ENCODE results near the gene PTPRB. TPM values are rescaled to one million over a fixed set of nuclear protein-coding genes. Genes with fewer than 3 reads are reported as not detected.
A peak's percentile ranks its signal among the peaks of the same experiment; 100 is the strongest.

The PTPRB gene
- total RNA-seq, 4 donors from 2014 or later = 2.0 to 15.9 (median 8.0) TPM

- Histone ChIP-seq H3K27ac (no peak overlapping the region), H3K9me3 (no peaks in the 10 kb centered on the region), H3K4me1 (peaks cover 13% of the 10 kb centered on the region), H3K4me3 (no peak overlapping the region), H3K36me3 (no peaks in the 10 kb centered on the region), H3K27me3 (no peaks in the 10 kb centered on the region)
- WGBS = 45% methylated on average over 2 of the region's 2 CpGs
- TF ChIP-seq POLR2A (IDR thresholded peaks at IDR 0.05) (no peak), POLR2AphosphoS5 (IDR thresholded peaks at IDR 0.05) (no peak)
- DNase-seq (ENCODE audit: low spot score in 2 of 2) = no peak
Observed at GRCh38 chr12:70648831-70649230, 11.6 kb upstream of the PTPRB start.

- no peak overlapping the region for H3K4me3 ChIP-seq
- 80% methylated on average over 2 of the region's 2 CpGs for WGBS
- H3K4me1 ChIP-seq = peaks cover 13% of the 10 kb centered on the region
- no peaks in the 10 kb centered on the region for H3K9me3 ChIP-seq
- TF ChIP-seq CTCF (IDR thresholded peaks at IDR 0.05) (no peak), POLR2AphosphoS5 (IDR thresholded peaks at IDR 0.05) (no peak), EP300 (IDR thresholded peaks at IDR 0.05) (no peak), POLR2A (IDR thresholded peaks at IDR 0.05) (no peak)
- no peak for DNase-seq (ENCODE audit: low spot score in 2 of 2)
- no peaks in the 10 kb centered on the region for H3K36me3 ChIP-seq
- no peak overlapping the region for H3K27ac ChIP-seq
- no peaks in the 10 kb centered on the region for H3K27me3 ChIP-seq
Observed at GRCh38 chr12:70648191-70648590, 11.0 kb upstream of the PTPRB start.

GRCh38 chr12:70646850-70647249, 9.6 kb upstream of the PTPRB start:
- no peaks in the 10 kb centered on the region for H3K36me3 ChIP-seq
- TF ChIP-seq POLR2A (IDR thresholded peaks at IDR 0.05) (no peak), CTCF (IDR thresholded peaks at IDR 0.05) (no peak), EP300 (IDR thresholded peaks at IDR 0.05) (no peak), POLR2AphosphoS5 (IDR thresholded peaks at IDR 0.05) (no peak)
- no peaks in the 10 kb centered on the region for H3K27me3 ChIP-seq
- DNase-seq (ENCODE audit: low spot score in 2 of 2) = no peak
- no peaks in the 10 kb centered on the region for H3K9me3 ChIP-seq
- no peak overlapping the region for H3K27ac ChIP-seq
- peaks cover 13% of the 10 kb centered on the region for H3K4me1 ChIP-seq
- no peak overlapping the region for H3K4me3 ChIP-seq
- WGBS = 81% methylated on average over 1 of the region's 1 CpG

- WGBS = 20% methylated on average over 10 of the region's 10 CpGs
- peak in 1 of 2 donors; percentile 68 for DNase-seq (ENCODE audit: low spot score in 2 of 2)
- Histone ChIP-seq H3K4me3 (no peak overlapping the region), H3K36me3 (no peaks in the 10 kb centered on the region), H3K27ac (no peak overlapping the region), H3K4me1 (peaks cover 13% of the 10 kb centered on the region), H3K9me3 (no peaks in the 10 kb centered on the region), H3K27me3 (no peaks in the 10 kb centered on the region)
- TF ChIP-seq POLR2A (IDR thresholded peaks at IDR 0.05) = no peak
- TF ChIP-seq CTCF (IDR thresholded peaks at IDR 0.05) = no peak
- peak in 1 of 3 donors; percentile 36 for TF ChIP-seq POLR2AphosphoS5 (IDR thresholded peaks at IDR 0.05)
- no peak for TF ChIP-seq EP300 (IDR thresholded peaks at IDR 0.05)
Observed at GRCh38 chr12:70645494-70646317, 8.5 kb upstream of the PTPRB start.

DNA sequence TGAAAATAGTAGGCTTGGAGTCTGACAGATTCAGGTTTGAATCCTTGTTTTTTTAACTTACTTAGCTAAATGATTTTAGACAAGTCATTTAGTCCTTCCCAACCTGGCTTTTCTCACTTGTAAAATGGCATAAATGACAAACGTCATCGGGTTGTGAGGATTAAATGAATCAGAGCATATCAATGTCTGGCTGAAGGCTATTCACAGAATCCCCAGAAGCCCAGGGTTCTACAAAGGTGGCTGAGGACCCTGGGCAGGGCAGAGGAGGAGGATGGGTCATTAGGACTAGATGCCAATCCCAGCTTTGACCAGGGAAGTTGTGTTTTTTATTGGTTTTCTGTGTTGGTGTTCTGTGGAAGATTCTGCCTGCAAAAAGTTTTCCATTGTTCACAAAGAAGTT, 7.6 kb upstream of the PTPRB start:
- no peak for DNase-seq (ENCODE audit: low spot score in 2 of 2)
- H3K27ac ChIP-seq = peak overlapping the region; percentile 30
- no peak for TF ChIP-seq CTCF (IDR thresholded peaks at IDR 0.05)
- TF ChIP-seq POLR2A (IDR thresholded peaks at IDR 0.05) = no peak
- no peak for TF ChIP-seq POLR2AphosphoS5 (IDR thresholded peaks at IDR 0.05)

More for the DNA sequence above, 7.6 kb upstream of the PTPRB start:
- Histone ChIP-seq H3K36me3 (no peaks in the 10 kb centered on the region), H3K27me3 (no peaks in the 10 kb centered on the region), H3K9me3 (no peaks in the 10 kb centered on the region), H3K4me3 (no peak overlapping the region), H3K4me1 (peaks cover 13% of the 10 kb centered on the region)
- WGBS = 87% methylated on average over 2 of the region's 2 CpGs

Measured in suprapubic skin (tissue), 4 donors.